Measurements from ENCODE around the gene NOL6. TPM values are rescaled to one million over a fixed set of nuclear protein-coding genes. Genes with fewer than 3 reads are reported as not detected.
A peak's percentile ranks its signal among the peaks of the same experiment; 100 is the strongest.

Gene NOL6
- total and polyA plus RNA-seq, 9 of the 15 experiments (the other 6 are each of a cell fraction or from before 2014, with no cell fraction given), result 7.7 to 58.9 (median 27.0) TPM

DNA sequence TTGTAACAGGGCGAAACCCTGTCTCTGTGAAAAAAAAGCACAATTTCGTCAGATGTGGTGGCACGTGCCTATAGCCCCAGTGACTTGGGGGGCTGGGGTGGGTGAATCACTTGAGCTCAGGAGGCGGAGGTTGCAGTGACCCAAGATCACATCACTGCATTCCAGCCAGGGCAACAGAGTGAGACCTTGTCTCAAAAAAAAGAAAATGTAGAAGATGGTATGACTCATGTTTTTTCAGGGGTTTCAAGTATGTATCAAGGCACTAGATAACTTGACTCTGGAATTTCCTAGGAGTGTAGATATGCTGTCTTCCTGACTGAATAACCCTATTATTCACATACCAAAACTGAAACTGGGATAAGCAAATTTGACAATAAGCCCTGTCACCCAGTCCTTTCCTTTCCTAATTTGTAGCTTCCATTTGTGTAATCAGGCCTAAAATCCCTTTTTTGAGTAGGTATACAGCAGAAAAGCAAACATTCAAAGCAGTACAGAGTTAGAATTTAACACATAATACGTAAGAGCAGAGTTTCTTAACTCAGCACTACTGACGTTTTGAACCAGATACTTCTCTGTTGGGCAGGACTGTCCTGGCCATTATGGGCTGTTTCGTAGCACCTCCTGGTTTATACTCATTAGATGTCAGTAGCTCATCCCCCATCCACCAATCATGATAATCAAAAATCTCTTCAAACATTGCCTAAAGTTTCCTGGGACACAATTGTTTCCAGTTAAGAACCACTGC, 33.1 kb upstream of the NOL6 start (continued):
- TF ChIP-seq, protein P1, sequence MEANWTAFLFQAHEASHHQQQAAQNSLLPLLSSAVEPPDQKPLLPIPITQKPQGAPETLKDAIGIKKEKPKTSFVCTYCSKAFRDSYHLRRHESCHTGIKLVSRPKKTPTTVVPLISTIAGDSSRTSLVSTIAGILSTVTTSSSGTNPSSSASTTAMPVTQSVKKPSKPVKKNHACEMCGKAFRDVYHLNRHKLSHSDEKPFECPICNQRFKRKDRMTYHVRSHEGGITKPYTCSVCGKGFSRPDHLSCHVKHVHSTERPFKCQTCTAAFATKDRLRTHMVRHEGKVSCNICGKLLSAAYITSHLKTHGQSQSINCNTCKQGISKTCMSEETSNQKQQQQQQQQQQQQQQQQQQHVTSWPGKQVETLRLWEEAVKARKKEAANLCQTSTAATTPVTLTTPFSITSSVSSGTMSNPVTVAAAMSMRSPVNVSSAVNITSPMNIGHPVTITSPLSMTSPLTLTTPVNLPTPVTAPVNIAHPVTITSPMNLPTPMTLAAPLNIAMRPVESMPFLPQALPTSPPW (CRISPR knock-in tag; IDR thresholded peaks at IDR 0.05), result peak; percentile 55
- no peak for TF ChIP-seq CEBPB (tag; IDR thresholded peaks at IDR 0.05)
- TF ChIP-seq ATF3 (IDR thresholded peaks at IDR 0.05), result peak; percentile 88
- no peak for TF ChIP-seq ATF3 (CRISPR knock-in tag; conservative IDR thresholded peaks at IDR 0.05)
- TF ChIP-seq JUN (IDR thresholded peaks at IDR 0.05; ENCODE audit: borderline replicate concordance, low read depth, low read length), result peak; percentile 77; the same call in 1 of the 2 replicates
- no peak for TF ChIP-seq JUN (CRISPR knock-in tag; IDR thresholded peaks at IDR 0.05; ENCODE audit: borderline replicate concordance)
- peak in 1 of 2 experiments; percentile 46; a peak in 1 of 4 replicates for TF ChIP-seq RCOR1 (IDR thresholded peaks at IDR 0.05; ENCODE audit: borderline replicate concordance in 1 of 2, low read depth in 2 of 2, low read length in 2 of 2)
- TF ChIP-seq ZNF318 (IDR thresholded peaks at IDR 0.05; ENCODE audit: borderline replicate concordance in 1 of 2, low read depth in 1 of 2), result 0 out of 4 replicates have a peak, but pooled peaks of 1 of the 2 experiments have one; percentile 31
- peak; percentile 74 for TF ChIP-seq ZNF384 (IDR thresholded peaks at IDR 0.05; ENCODE audit: low read depth, low read length)
- 0 out of 4 replicates have a peak, but pooled peaks of 1 of the 2 experiments have one; percentile 13 for TF ChIP-seq TRIM24 (IDR thresholded peaks at IDR 0.05)
- TF ChIP-seq EP400 (IDR thresholded peaks at IDR 0.05), result peak; percentile 27; the same call in 1 of the 2 replicates
- TF ChIP-seq MITF (IDR thresholded peaks at IDR 0.05), result 0 out of 2 replicates have a peak, but pooled peaks have one; percentile 23
- TF ChIP-seq LEF1 (IDR thresholded peaks at IDR 0.05), result 0 out of 2 replicates have a peak, but pooled peaks have one; percentile 42
- TF ChIP-seq TEAD4 (IDR thresholded peaks at IDR 0.05; ENCODE audit: low read length), result 0 out of 2 replicates have a peak, but pooled peaks have one; percentile 26
- no peak for TF ChIP-seq TEAD4 (CRISPR knock-in tag; IDR thresholded peaks at IDR 0.05; ENCODE audit: borderline replicate concordance)
